Calu3 (cell line): Measurements from ENCODE around the gene ABL2. TPM values are rescaled to one million over a fixed set of nuclear protein-coding genes. Genes with fewer than 3 reads are reported as not detected.

Experiments used
- BruUV-seq: library from RNA; stranded (reverse); fragments of 400-500 nt; replicated peaks from 2 replicates; lab custom pipeline; 2021; lab: Mats Ljungman, UMichigan
- CTCF ChIA-PET: fragments of 300-600 bp; sonication (Branson Sonifier 250); formaldehyde crosslinking; loops from one replicate; lab custom pipeline; 2022; ENCODE audit warnings: antibody characterized with exemption; lab: Charles Lee
- DNase-seq: peaks from one replicate; pipeline ENCODE4 v3.0.0; 2022
- H3K27ac Mint-ChIP-seq: one replicate; pipeline ENCODE4 v1.8.0; 2022; ENCODE audit warnings: mixed read lengths; ENCODE audit not compliant: unreplicated experiment
- H3K27me3 Mint-ChIP-seq: one replicate; pipeline ENCODE4 v1.8.0; 2022; ENCODE audit warnings: mixed read lengths; ENCODE audit not compliant: unreplicated experiment
- H3K36me3 Mint-ChIP-seq: one replicate; pipeline ENCODE4 v1.8.0; 2022; ENCODE audit warnings: mild to moderate bottlenecking, moderate library complexity, mixed read lengths; ENCODE audit not compliant: insufficient read depth, unreplicated experiment
- H3K4me1 Mint-ChIP-seq: one replicate; pipeline ENCODE4 v1.8.0; 2022; ENCODE audit warnings: mild to moderate bottlenecking, low read depth, mixed read lengths; ENCODE audit not compliant: unreplicated experiment
- H3K4me3 Mint-ChIP-seq: one replicate; pipeline ENCODE4 v1.8.0; 2022; ENCODE audit warnings: mild to moderate bottlenecking, low read depth, moderate library complexity, mixed read lengths; ENCODE audit not compliant: unreplicated experiment
- H3K9me3 Mint-ChIP-seq: one replicate; pipeline ENCODE4 v1.8.0; 2022; ENCODE audit warnings: low read depth, mixed read lengths; ENCODE audit not compliant: unreplicated experiment
- intact Hi-C: fragments of 100-400 bp; cut with micrococcal nuclease; formaldehyde crosslinking; loops from one replicate; pipeline ENCODE4 v1.10.0; 2022; ENCODE audit not compliant: unreplicated experiment
- total RNA-seq: library from RNA; stranded (reverse); gene quantifications from 2 replicates; pipeline ENCODE4 v1.2.3, GENCODE V29; 2022
- TF ChIP-seq, protein P1 (sequence below): fragments of 200-600 bp; IDR thresholded peaks from one replicate; pipeline ENCODE4 v1.8.0; 2022; ENCODE audit warnings: antibody characterized with exemption; ENCODE audit not compliant: unreplicated experiment

ABL2 gene
- total RNA-seq, 1 experiment from 2014 or later = 47.8 TPM

DNA sequence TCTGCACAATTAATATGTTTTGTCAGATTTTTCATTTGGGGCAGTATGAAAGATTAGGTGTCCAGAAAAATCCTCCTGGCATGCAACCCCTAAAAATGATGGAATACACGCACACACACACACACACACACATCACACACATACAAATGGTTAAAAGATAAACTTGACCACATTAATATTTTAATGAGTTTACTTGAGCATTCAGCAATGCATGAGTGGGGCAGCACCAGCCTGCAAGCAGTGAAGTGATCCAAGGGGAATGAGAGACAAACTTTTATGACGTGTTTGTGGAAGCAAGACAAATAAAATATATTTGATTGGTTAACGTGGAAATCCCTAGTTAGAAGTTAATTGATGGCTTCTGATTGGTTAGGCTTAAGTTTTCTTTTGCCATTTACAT, 35.0 kb upstream of the ABL2 start:
- H3K4me3 Mint-ChIP-seq = no peak overlapping the region
- no peaks in the 10 kb centered on the region for H3K4me1 Mint-ChIP-seq
- no peaks in the 10 kb centered on the region for H3K9me3 Mint-ChIP-seq
- DNase-seq = no peak
- H3K27me3 Mint-ChIP-seq = no peaks in the 10 kb centered on the region
- intact Hi-C loops = no loop called here
- TF ChIP-seq, protein P1, sequence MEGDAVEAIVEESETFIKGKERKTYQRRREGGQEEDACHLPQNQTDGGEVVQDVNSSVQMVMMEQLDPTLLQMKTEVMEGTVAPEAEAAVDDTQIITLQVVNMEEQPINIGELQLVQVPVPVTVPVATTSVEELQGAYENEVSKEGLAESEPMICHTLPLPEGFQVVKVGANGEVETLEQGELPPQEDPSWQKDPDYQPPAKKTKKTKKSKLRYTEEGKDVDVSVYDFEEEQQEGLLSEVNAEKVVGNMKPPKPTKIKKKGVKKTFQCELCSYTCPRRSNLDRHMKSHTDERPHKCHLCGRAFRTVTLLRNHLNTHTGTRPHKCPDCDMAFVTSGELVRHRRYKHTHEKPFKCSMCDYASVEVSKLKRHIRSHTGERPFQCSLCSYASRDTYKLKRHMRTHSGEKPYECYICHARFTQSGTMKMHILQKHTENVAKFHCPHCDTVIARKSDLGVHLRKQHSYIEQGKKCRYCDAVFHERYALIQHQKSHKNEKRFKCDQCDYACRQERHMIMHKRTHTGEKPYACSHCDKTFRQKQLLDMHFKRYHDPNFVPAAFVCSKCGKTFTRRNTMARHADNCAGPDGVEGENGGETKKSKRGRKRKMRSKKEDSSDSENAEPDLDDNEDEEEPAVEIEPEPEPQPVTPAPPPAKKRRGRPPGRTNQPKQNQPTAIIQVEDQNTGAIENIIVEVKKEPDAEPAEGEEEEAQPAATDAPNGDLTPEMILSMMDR = no peak
- no peaks in the 10 kb centered on the region for H3K36me3 Mint-ChIP-seq
- CTCF ChIA-PET = no interaction called here
- no peak overlapping the region for H3K27ac Mint-ChIP-seq
- no TSS peak for BruUV-seq

DNA sequence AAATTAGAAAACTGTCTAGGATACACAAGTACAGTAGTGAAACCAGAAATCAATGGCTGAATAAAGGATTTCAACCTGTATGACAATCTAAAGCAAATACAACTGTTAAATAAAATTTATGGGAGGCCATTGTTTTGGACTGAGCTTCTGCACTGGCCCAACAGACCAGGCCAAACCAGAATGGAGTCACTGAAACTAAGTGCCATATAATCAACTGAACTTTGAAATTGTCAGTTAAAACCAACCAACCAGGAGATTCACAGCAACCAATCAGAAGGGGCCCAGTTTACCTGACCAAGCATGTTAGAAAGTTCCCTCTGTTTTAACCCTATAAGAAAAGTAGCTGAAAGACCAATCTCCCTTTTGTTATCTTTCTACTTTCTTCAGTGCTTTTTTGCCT, 33.6 kb upstream of the ABL2 start:
- no peak for DNase-seq
- no peaks in the 10 kb centered on the region for H3K27me3 Mint-ChIP-seq
- no peak overlapping the region for H3K4me3 Mint-ChIP-seq
- intact Hi-C loops = no loop called here
- CTCF ChIA-PET = interaction anchor here (0.5 kb wide), 1 partner anchor 15 kb away, joined by 3 read pairs; no protein-coding TSS in a partner anchor
- H3K4me1 Mint-ChIP-seq = no peaks in the 10 kb centered on the region
- BruUV-seq = no TSS peak
- TF ChIP-seq, protein P1 = no peak
- no peak overlapping the region for H3K27ac Mint-ChIP-seq
- H3K9me3 Mint-ChIP-seq = no peaks in the 10 kb centered on the region
- H3K36me3 Mint-ChIP-seq = no peaks in the 10 kb centered on the region

DNA sequence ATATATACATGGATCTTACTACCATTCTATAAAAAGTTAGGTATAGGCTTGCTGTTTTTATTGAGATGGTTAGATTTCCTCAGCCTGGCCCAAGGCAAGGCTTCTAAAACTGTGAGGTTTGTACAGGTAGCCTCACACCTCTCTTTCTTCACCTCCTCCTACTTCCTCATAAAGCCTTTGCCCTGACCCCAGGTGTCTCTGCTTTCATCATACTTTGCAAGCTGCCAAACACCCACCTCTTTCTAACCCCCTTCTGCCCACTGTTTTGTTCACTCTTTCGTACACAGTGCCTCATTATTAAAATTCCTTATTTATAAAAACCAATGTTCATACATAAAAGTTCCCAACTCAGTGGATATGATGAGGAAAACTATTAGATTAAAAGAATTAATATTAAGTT, 32.7 kb upstream of the ABL2 start:
- intact Hi-C loops = no loop called here
- Mint-ChIP-seq H3K4me1 (no peaks in the 10 kb centered on the region), H3K36me3 (no peaks in the 10 kb centered on the region), H3K27ac (no peak overlapping the region), H3K4me3 (no peak overlapping the region), H3K27me3 (no peaks in the 10 kb centered on the region), H3K9me3 (no peaks in the 10 kb centered on the region)
- CTCF ChIA-PET = no interaction called here
- no TSS peak for BruUV-seq
- no peak for DNase-seq
- TF ChIP-seq, protein P1 = no peak

DNA sequence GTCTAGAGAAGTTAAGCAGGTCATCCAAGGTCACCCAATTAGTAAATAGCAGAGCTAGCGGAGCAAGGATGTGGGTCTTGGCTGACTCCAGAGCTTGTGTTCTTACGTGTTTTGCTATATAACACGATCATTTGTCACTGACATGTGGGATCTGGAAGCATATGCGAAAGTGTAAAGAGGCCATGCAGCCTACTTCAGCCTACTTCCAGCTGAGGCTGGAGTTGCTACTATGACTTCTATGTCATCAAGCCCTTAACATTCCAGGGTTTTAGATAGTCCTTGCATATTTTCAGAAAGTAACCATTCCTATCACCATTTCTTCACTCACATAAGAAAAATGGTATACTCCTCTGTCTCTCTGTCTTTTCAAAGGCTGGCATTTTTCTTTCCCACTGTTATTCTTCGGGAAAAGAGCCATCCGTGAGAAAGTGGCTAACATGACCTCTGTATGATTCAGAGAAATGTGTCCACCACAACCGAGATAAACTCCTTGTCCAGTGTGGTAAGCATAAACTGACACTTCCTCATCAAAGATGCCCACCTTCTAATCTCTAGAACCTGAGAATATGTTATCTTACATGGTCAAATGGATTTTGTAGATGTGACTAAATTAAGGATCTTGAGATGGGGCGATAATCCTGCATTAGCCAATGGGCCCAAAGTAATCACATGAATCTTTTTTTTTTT, 24.0 kb upstream of the ABL2 start:
- Mint-ChIP-seq H3K27ac (no peak overlapping the region), H3K36me3 (no peaks in the 10 kb centered on the region), H3K4me1 (no peaks in the 10 kb centered on the region), H3K4me3 (no peak overlapping the region), H3K27me3 (no peaks in the 10 kb centered on the region), H3K9me3 (no peaks in the 10 kb centered on the region)
- TF ChIP-seq, protein P1 = no peak
- DNase-seq = no peak
- BruUV-seq = no TSS peak
- intact Hi-C loops = loop anchor here (5.0 kb wide), 1 partner anchor 344 kb away; no protein-coding TSS in a partner anchor
- CTCF ChIA-PET = no interaction called here
